Epithelial cell of esophagus (primary cell): ENCODE results near the gene BORCS6.
A peak's percentile ranks its signal among the peaks of the same experiment; 100 is the strongest.

Source experiments
- DNase-seq: peaks from one replicate; pipeline ENCODE4 v3.0.0; 2010; ENCODE audit warnings: low read depth
- H3K4me3 ChIP-seq: 2 replicates; pipeline ENCODE4 v1.5.1; 2011; ENCODE audit warnings: mild to moderate bottlenecking, low read length, control low read depth
- TF ChIP-seq, protein P1 (sequence below): IDR thresholded peaks from 2 replicates; pipeline ENCODE4 v1.5.1; 2011; ENCODE audit warnings: low read depth, mild to moderate bottlenecking, low read length, control low read depth, inconsistent platforms; ENCODE audit not compliant: insufficient read depth; ENCODE audit errors: missing control alignments

BORCS6 gene

DNA sequence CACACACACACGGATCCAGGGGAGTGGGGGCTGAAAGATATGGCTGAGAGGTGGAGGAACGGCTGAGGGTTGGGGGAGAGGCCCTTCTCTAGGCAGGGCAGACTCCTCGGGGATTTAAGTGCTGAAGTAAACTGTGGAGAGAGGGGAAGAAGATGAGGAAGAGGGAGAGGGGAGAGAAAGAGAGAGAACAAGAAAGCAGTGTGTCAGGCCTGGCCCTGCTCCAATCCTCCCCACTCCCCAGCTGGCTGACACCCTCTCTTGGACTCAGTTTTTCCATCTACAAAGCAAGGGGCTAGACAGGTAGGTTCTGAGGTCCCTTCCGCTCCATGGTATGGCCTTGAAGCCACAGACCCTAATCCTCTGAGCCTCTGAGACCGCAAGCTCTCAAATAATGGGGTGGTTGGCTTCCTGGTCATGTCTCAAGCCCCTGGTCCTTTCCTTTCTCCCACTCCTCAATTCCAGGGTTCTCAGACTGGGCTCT lies 29.2 kb downstream of the BORCS6 start:
- H3K4me3 ChIP-seq: peak overlapping the region; percentile 8
- DNase-seq: no peak
- TF ChIP-seq, protein P1, sequence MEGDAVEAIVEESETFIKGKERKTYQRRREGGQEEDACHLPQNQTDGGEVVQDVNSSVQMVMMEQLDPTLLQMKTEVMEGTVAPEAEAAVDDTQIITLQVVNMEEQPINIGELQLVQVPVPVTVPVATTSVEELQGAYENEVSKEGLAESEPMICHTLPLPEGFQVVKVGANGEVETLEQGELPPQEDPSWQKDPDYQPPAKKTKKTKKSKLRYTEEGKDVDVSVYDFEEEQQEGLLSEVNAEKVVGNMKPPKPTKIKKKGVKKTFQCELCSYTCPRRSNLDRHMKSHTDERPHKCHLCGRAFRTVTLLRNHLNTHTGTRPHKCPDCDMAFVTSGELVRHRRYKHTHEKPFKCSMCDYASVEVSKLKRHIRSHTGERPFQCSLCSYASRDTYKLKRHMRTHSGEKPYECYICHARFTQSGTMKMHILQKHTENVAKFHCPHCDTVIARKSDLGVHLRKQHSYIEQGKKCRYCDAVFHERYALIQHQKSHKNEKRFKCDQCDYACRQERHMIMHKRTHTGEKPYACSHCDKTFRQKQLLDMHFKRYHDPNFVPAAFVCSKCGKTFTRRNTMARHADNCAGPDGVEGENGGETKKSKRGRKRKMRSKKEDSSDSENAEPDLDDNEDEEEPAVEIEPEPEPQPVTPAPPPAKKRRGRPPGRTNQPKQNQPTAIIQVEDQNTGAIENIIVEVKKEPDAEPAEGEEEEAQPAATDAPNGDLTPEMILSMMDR: no peak

DNA sequence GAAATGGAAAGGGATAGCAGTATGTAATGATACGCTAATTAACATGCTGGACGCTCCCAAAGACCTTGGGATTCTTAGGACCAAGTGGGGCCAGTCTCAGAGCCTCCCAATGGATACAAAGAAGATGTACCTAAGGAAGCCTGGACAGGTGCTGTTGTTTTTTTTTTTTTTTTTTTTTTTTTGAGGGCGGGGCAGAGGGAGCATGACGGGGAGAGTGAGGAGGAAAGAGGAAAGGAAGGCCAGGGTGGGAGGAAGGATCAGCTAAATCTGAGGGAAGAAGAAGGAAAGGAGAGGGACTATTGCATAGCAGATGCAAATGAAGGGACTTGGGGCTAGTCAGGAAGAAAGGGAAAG lies 29.8 kb downstream of the BORCS6 start:
- H3K4me3 ChIP-seq: no peak overlapping the region
- no peak for DNase-seq
- TF ChIP-seq, protein P1: no peak

DNA sequence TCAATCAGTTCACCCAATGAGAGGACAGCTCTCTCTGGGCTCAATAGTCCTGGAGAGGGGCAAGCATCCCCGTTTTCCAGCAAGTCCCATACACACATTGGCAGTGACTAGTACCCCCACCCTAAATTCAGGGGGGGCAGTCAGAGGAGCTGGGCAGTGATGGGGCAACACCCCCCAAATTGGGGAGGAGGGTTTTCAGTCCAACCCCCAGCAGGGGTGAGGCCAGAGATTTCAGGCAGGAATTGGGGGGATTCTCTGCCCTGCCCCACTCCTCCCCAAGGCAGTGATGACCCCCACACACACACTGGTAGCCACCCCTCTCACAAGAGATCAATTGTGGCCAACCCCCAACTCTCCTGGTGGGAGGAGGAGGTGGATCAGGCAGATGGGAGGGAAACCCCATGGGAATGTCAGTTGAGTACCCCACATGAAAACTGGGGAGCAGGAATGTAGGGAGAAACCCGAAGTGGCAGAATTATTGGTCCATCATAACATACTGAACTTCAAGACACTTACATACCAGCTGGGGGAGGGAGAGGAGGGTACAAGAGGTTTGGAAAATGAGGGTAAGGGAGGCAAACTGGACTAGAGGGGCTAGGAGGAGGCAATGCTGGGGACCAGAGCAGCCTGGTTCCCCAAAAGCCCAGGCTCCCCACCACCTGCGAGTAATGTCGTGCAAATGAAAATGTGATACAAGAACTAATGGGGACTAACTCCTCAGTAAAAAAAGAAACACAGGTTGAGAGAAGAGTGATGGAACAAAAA lies 30.3 kb downstream of the BORCS6 start:
- no peak overlapping the region for H3K4me3 ChIP-seq
- TF ChIP-seq, protein P1: no peak
- no peak for DNase-seq

DNA sequence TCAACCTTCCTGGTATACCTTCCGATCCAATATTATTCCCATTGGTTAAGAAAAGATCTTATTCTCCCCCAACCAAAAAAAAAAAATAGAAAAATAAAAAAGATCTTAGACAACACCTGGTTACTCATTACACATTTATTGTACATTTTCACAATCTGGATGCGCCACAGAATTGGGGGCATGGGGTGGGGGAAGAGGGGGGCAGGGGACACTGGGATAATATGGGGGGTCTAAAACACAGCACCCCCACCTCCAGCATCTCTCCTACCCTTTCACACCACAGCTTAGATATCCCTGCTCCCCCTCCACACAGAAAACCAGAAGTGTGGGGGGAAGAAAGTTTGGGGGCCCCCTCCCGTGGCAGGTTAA lies 31.0 kb downstream of the BORCS6 start:
- no peak overlapping the region for H3K4me3 ChIP-seq
- DNase-seq: no peak
- TF ChIP-seq, protein P1: no peak

DNA sequence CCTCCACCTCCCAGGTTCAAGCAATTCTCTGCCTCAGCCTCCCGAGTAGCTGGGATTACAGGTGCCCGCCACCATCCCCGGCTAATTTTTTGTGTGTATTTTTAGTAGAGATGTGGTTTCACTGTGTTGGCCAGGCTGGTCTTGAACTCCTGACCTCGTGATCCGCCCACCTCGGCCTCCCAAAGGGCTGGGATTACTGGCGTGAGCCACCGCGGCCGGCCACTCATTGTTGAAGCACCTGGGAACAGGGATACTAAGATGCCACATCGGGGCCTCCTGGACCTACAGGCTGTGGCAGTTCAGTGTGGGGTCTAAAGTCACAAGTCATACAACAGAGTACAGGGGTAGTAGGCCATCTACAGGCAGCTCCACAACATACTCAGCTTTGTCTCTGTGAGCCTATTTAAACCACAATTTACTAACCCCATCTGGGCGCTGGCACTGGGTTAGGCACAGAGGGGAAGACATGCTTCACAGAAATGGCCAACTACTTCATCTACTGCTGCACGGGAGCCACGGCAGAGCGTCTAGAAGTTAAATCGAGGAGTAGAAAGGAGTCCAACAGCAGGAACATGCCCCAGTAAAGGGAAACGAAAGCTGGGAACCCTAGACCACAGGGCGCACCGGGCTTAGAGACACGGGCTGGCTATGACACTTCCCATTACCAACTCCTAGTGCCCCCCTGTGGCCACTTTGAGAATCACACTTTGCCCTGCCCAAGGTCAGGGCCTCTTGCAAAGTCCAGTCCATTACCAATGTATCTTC lies 31.5 kb downstream of the BORCS6 start:
- DNase-seq: peak; percentile 84
- H3K4me3 ChIP-seq: no peak overlapping the region
- TF ChIP-seq, protein P1: peak; percentile 90

DNA sequence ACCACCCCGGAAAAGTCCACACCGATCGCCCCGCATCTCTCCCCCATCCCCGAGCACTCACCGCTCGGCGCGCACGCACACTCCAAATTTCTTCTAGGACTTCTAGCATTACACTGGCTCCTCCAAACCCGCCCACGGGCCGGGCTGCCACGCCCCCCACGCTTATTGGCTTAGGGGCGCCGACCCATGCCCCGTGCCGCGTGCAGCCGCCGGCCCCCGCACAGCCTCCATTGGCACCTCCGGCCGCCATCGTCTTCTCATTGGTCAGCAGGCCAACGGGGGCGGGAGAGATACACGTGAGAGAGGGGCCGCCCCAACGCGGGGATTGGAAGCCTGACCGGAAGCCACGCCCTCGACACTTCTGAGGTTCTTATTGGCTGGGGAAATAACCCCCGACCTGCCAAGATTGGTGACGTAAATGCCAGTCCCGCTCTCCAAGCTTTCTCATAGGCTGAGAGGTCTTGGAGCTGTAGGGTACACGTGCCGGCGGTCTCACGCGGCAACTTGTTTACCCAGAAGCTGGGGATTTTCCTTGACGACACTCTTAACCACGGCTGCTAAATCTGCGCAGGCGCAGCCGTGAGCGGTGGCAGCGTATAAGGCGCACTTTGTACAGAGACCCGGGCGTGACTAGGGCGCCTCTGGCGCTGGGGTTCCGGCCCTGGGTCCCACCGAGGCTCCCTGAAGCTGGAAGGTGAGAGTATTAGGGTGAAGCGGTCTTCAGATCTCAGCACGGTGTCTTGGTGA lies 33.6 kb downstream of the BORCS6 start:
- DNase-seq: peak; percentile 100
- TF ChIP-seq, protein P1: no peak
- H3K4me3 ChIP-seq: peak overlapping the region; percentile 100
